Measurements from ENCODE around the gene UTF1.

GRCh38 chr10:133259602-133259989 lies 29.6 kb downstream of the UTF1 start:
- TF ChIP-seq CTCF (IDR thresholded peaks at IDR 0.05) (no peak), POLR2A (IDR thresholded peaks at IDR 0.05) (no peak)

All from esophagus squamous epithelium (tissue), 4 donors.